Measurements from ENCODE around the gene MRC2.

MRC2 gene

GRCh38 chr17:62701706-62702085 is 74.2 kb downstream of the MRC2 start:
- TF ChIP-seq POLR2AphosphoS5 (IDR thresholded peaks at IDR 0.05; ENCODE audit: low read depth) (no peak), GABPA (IDR thresholded peaks at IDR 0.05; ENCODE audit: low read depth) (no peak), SPI1 (IDR thresholded peaks at IDR 0.05; ENCODE audit: borderline replicate concordance, low read depth) (no peak)
- TF ChIP-seq, protein P1, sequence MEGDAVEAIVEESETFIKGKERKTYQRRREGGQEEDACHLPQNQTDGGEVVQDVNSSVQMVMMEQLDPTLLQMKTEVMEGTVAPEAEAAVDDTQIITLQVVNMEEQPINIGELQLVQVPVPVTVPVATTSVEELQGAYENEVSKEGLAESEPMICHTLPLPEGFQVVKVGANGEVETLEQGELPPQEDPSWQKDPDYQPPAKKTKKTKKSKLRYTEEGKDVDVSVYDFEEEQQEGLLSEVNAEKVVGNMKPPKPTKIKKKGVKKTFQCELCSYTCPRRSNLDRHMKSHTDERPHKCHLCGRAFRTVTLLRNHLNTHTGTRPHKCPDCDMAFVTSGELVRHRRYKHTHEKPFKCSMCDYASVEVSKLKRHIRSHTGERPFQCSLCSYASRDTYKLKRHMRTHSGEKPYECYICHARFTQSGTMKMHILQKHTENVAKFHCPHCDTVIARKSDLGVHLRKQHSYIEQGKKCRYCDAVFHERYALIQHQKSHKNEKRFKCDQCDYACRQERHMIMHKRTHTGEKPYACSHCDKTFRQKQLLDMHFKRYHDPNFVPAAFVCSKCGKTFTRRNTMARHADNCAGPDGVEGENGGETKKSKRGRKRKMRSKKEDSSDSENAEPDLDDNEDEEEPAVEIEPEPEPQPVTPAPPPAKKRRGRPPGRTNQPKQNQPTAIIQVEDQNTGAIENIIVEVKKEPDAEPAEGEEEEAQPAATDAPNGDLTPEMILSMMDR (IDR thresholded peaks at IDR 0.05; ENCODE audit: insufficient read depth, low read length): no peak
- TF ChIP-seq, protein P2, sequence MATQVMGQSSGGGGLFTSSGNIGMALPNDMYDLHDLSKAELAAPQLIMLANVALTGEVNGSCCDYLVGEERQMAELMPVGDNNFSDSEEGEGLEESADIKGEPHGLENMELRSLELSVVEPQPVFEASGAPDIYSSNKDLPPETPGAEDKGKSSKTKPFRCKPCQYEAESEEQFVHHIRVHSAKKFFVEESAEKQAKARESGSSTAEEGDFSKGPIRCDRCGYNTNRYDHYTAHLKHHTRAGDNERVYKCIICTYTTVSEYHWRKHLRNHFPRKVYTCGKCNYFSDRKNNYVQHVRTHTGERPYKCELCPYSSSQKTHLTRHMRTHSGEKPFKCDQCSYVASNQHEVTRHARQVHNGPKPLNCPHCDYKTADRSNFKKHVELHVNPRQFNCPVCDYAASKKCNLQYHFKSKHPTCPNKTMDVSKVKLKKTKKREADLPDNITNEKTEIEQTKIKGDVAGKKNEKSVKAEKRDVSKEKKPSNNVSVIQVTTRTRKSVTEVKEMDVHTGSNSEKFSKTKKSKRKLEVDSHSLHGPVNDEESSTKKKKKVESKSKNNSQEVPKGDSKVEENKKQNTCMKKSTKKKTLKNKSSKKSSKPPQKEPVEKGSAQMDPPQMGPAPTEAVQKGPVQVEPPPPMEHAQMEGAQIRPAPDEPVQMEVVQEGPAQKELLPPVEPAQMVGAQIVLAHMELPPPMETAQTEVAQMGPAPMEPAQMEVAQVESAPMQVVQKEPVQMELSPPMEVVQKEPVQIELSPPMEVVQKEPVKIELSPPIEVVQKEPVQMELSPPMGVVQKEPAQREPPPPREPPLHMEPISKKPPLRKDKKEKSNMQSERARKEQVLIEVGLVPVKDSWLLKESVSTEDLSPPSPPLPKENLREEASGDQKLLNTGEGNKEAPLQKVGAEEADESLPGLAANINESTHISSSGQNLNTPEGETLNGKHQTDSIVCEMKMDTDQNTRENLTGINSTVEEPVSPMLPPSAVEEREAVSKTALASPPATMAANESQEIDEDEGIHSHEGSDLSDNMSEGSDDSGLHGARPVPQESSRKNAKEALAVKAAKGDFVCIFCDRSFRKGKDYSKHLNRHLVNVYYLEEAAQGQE (IDR thresholded peaks at IDR 0.05; ENCODE audit: insufficient replicate concordance, low read depth): no peak
- Histone ChIP-seq H3K4me3 (replicated peaks; ENCODE audit: insufficient read depth, low read length) (no peak overlapping the region), H3K27ac (replicated peaks) (no peak overlapping the region), H3K27me3 (ENCODE audit: insufficient read depth, poor library complexity, severe bottlenecking) (peaks cover 10% of the 10 kb centered on the region)
- DNase-seq (ENCODE audit: low read depth in 1 of 2, low spot score in 1 of 2): no peak

DNA sequence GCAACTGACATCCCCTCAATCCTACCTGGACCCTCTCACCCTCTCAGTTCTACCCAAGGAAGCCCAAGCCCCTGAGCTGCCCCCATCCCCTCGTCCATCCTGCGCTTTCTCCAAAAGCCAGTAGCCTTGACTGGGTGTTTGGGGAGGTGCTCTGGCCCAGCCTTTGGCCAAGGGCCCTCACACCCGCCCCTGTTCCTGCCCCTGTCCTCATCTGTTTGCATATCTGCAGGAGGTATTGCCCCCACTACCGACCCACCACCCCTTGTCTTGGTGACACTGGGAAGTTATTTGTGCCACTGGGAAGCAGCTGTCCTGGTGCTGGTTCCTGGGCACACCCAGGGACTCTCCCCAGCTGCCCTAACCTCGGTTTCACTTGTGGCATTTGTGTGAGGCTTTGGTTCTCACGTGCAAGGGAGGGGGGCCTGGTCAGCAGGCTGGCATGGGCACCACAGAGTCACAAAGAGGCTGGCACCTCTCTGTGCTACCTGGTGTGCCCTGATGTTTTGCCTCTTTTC is 75.3 kb downstream of the MRC2 start:
- Histone ChIP-seq H3K27me3 (ENCODE audit: insufficient read depth, poor library complexity, severe bottlenecking) (peaks cover 10% of the 10 kb centered on the region), H3K27ac (replicated peaks) (no peak overlapping the region), H3K4me3 (replicated peaks; ENCODE audit: insufficient read depth, low read length) (no peak overlapping the region)
- DNase-seq (ENCODE audit: low read depth in 1 of 2, low spot score in 1 of 2): no peak
- no peak for TF ChIP-seq GABPA (IDR thresholded peaks at IDR 0.05; ENCODE audit: low read depth)
- TF ChIP-seq SPI1 (IDR thresholded peaks at IDR 0.05; ENCODE audit: borderline replicate concordance, low read depth): no peak
- no peak for TF ChIP-seq POLR2AphosphoS5 (IDR thresholded peaks at IDR 0.05; ENCODE audit: low read depth)
- TF ChIP-seq, protein P2 (IDR thresholded peaks at IDR 0.05; ENCODE audit: insufficient replicate concordance, low read depth): no peak
- TF ChIP-seq, protein P1 (IDR thresholded peaks at IDR 0.05; ENCODE audit: insufficient read depth, low read length): no peak

GRCh38 chr17:62703261-62703775 is 75.8 kb downstream of the MRC2 start:
- peak overlapping the region; percentile 42 for H3K4me3 ChIP-seq (replicated peaks; ENCODE audit: insufficient read depth, low read length)
- DNase-seq (ENCODE audit: low read depth in 1 of 2, low spot score in 1 of 2): no peak
- TF ChIP-seq GABPA (IDR thresholded peaks at IDR 0.05; ENCODE audit: low read depth): no peak
- TF ChIP-seq, protein P1 (IDR thresholded peaks at IDR 0.05; ENCODE audit: insufficient read depth, low read length): no peak
- TF ChIP-seq, protein P2 (IDR thresholded peaks at IDR 0.05; ENCODE audit: insufficient replicate concordance, low read depth): no peak
- no peak for TF ChIP-seq SPI1 (IDR thresholded peaks at IDR 0.05; ENCODE audit: borderline replicate concordance, low read depth)
- no peak for TF ChIP-seq POLR2AphosphoS5 (IDR thresholded peaks at IDR 0.05; ENCODE audit: low read depth)
- no peak overlapping the region for H3K27ac ChIP-seq (replicated peaks)
- H3K27me3 ChIP-seq (ENCODE audit: insufficient read depth, poor library complexity, severe bottlenecking): peaks cover 10% of the 10 kb centered on the region

Measured in HL-60 (cell line).